HCT116 (cell line): ENCODE measurements around the gene IL1R2. TPM values are rescaled to one million over a fixed set of nuclear protein-coding genes. Genes with fewer than 3 reads are reported as not detected.

ENCODE experiments used
- ATAC-seq: fragments of 200-7000 bp; cut with Tn5 transposase; 2 replicates; pipeline ENCODE4 v1.9.1; 2020; ENCODE audit warnings: mild to moderate bottlenecking, moderate library complexity
- BruUV-seq: library from RNA; stranded (reverse); fragments of 400-500 nt; replicated peaks from 2 replicates; lab custom pipeline; 2021; lab: Mats Ljungman, UMichigan
- CTCF ChIA-PET: fragments of 300-600 bp; sonication (Branson Sonifier 250); formaldehyde crosslinking; loops from one replicate; lab custom pipeline; 2021; ENCODE audit warnings: antibody characterized with exemption; lab: Charles Lee
- POLR2A ChIA-PET: fragments of 300-600, 350-600 bp; sonication (Branson Sonifier 250); formaldehyde crosslinking; loops from one replicate; lab custom pipeline; 2021; ENCODE audit warnings: antibody characterized with exemption; lab: Charles Lee
- RAD21 ChIA-PET, 2 experiments: fragments of 300-600 bp; sonication (Branson Sonifier 250); formaldehyde crosslinking; loops; one replicate each; lab custom pipeline; 2023; ENCODE audit warnings: low total read pairs in 2 of 2; ENCODE audit not compliant: uncharacterized antibody in 2 of 2, unreplicated experiment in 2 of 2, low non-redundant PET in 1 of 2; lab: Charles Lee
- DNase-seq: peaks from one replicate; pipeline ENCODE4 v3.0.0-alpha.2; 2010; ENCODE audit warnings: low read depth, low spot score
- H2AFZ ChIP-seq: fragments of 200-600 bp; shearing (Covaris generic), sonication (generic); 2 replicates; pipeline ENCODE4 v1.6.1; 2017; ENCODE audit warnings: low read depth, mixed run types, mixed read lengths, antibody characterized with exemption, low read length; ENCODE audit not compliant: poor library complexity, severe bottlenecking
- H3K27ac ChIP-seq: 2 replicates; pipeline ENCODE4 v1.5.1; 2012; ENCODE audit warnings: low read depth, low read length
- H3K27me3 ChIP-seq: fragments of 200-600 bp; sonication (generic); 2 replicates; pipeline ENCODE4 v1.6.1; 2016; ENCODE audit warnings: mixed run types, low read length, mixed read lengths; ENCODE audit not compliant: insufficient read depth
- H3K36me3 ChIP-seq, 2 experiments: fragments of 200-500 bp in 1 of 2; fragments of 200-600 bp in 1 of 2; sonication (Bioruptor generic) in 1 of 2; sonication (generic) in 1 of 2; 2 replicates each; pipeline versions ENCODE4 v1.5.1 to v1.6.1; 2014 to 2016; ENCODE audit warnings: low read length in 2 of 2, inconsistent platforms in 1 of 2, mixed read lengths in 1 of 2, mixed run types in 1 of 2; ENCODE audit not compliant: insufficient read depth in 2 of 2, control insufficient read depth in 1 of 2
- H3K4me1 ChIP-seq, 2 experiments: fragments of 200-600 bp in 1 of 2; sonication (generic) in 1 of 2; 2 replicates each; pipeline versions ENCODE4 v1.5.1 to v1.6.1; 2012 to 2017; ENCODE audit warnings: low read length in 2 of 2, inconsistent platforms in 1 of 2, mild to moderate bottlenecking in 1 of 2, mixed read lengths in 1 of 2, mixed run types in 1 of 2, moderate library complexity in 1 of 2; ENCODE audit not compliant: insufficient read depth in 2 of 2, control insufficient read depth in 1 of 2
- H3K4me2 ChIP-seq: fragments of 200-600 bp; sonication (generic); 2 replicates; pipeline ENCODE4 v1.6.1; 2017; ENCODE audit warnings: mixed run types, low read length, mixed read lengths
- H3K4me3 ChIP-seq, 2 experiments: fragments of 200-600 bp in 1 of 2; sonication (generic) in 1 of 2; replicated peaks in 1 of 2; 2 replicates each; pipeline ENCODE4 v1.5.1; 2011 to 2016; ENCODE audit warnings: low read length in 2 of 2, control low read depth in 1 of 2, low read depth in 1 of 2, mild to moderate bottlenecking in 1 of 2, mixed read lengths in 1 of 2, mixed run types in 1 of 2
- H3K79me2 ChIP-seq: fragments of 200-600 bp; sonication (generic); 2 replicates; pipeline ENCODE4 v1.6.1; 2017; ENCODE audit warnings: mild to moderate bottlenecking, mixed run types, low read length, moderate library complexity, mixed read lengths; ENCODE audit not compliant: insufficient read depth
- H3K9ac ChIP-seq: fragments of 200-600 bp; sonication (generic); 2 replicates; pipeline ENCODE4 v1.6.1; 2016; ENCODE audit warnings: low read length, mixed read lengths
- H3K9me2 ChIP-seq: fragments of 200-600 bp; sonication (generic), shearing (Covaris generic); 2 replicates; pipeline ENCODE4 v1.6.1; 2017; ENCODE audit warnings: mixed run types, mild to moderate bottlenecking, moderate library complexity; ENCODE audit not compliant: insufficient read depth
- H3K9me3 ChIP-seq, 2 experiments: fragments of 200-500 bp in 1 of 2; fragments of 200-600 bp in 1 of 2; sonication (Bioruptor generic) in 1 of 2; sonication (generic) in 1 of 2; 2 replicates each; pipeline ENCODE4 v1.6.1; 2014 to 2017; ENCODE audit warnings: low read length in 2 of 2, mixed read lengths in 2 of 2, inconsistent platforms in 1 of 2, low read depth in 1 of 2, mild to moderate bottlenecking in 1 of 2, mixed run types in 1 of 2, moderate library complexity in 1 of 2; ENCODE audit not compliant: control insufficient read depth in 1 of 2, insufficient read depth in 1 of 2
- H4K20me1 ChIP-seq: fragments of 200-600 bp; sonication (generic), shearing (Covaris generic); 2 replicates; pipeline ENCODE4 v1.6.1; 2017; ENCODE audit warnings: mixed run types, mild to moderate bottlenecking, moderate library complexity; ENCODE audit not compliant: insufficient read depth
- ELF1 ChIP-seq: IDR thresholded peaks from 2 replicates; pipeline ENCODE4 v1.6.1; 2012; ENCODE audit warnings: low read depth, borderline replicate concordance
- SIN3A ChIP-seq: IDR thresholded peaks from 2 replicates; pipeline ENCODE4 v1.6.1; 2012; ENCODE audit warnings: low read depth
- TCF7L2 ChIP-seq: IDR thresholded peaks from 2 replicates; pipeline ENCODE4 v1.7.0; 2011; ENCODE audit warnings: borderline replicate concordance, inconsistent platforms; ENCODE audit not compliant: insufficient read depth, insufficient read length; ENCODE audit errors: extremely low read depth
- YY1 ChIP-seq: IDR thresholded peaks from 2 replicates; pipeline ENCODE4 v1.6.1; 2011; ENCODE audit warnings: low read length, low read depth, moderate library complexity, mild to moderate bottlenecking; ENCODE audit not compliant: insufficient replicate concordance; ENCODE audit errors: extremely low read depth
- ZFX ChIP-seq: fragments of 450-650 bp; IDR thresholded peaks from 2 replicates; pipeline ENCODE4 v1.6.1; 2017
- intact Hi-C: fragments of 100-400 bp; cut with micrococcal nuclease; formaldehyde crosslinking; loops from 2 replicates; pipeline ENCODE4 v1.10.0; 2022
- total RNA-seq: library from RNA; stranded (reverse); gene quantifications from one replicate; pipeline ENCODE4 v1.2.1, GENCODE V29; 2021; ENCODE audit not compliant: unreplicated experiment
- TF ChIP-seq, protein P1 (sequence below): IDR thresholded peaks from 2 replicates; pipeline ENCODE4 v1.6.1; 2012; ENCODE audit warnings: low read depth
- TF ChIP-seq, protein P2 (sequence below): IDR thresholded peaks from 2 replicates; pipeline ENCODE4 v1.6.1; 2012

IL1R2 gene
- total RNA-seq, 1 experiment from 2014 or later: 0.52 TPM

DNA sequence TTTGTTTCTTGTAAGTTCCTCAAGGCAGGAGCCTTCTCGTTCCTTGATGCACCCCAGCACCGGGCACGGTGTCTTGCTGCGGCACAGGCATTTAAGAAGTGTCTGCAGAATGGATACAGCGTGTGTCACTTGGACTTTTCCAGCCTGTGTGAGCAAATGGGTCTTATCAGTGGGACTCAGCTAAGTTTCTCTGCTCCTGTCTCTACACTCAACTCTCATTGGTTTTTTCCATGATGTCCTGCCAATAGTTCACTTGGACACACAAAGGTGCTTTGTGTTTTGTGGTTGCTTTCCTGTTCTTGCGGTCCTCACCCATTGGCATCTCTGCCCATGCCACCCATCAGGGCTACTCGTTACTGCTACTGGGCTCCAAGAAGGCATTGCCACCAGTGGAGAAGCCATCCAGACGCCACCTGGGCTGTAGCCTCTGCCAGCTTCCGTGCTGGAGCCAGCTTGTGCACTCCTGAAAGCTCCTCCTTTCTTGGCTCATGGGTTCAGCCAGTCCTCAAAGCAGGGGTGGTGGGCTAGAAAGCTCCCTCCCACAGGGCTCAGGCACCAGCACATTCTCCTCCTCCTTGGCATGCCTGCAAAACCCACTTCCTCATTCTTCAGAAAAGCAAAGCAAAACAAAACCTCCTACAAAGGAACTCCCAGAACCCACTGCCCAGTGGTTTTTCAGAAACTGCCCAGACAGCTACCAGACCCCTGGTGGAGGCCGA lies 41.4 kb downstream of the IL1R2 start:
- H3K4me3 ChIP-seq: no peak overlapping the region
- BruUV-seq: no TSS peak
- intact Hi-C loops: no loop called here
- H3K4me2 ChIP-seq: peak overlapping the region; percentile 2; the same call in 1 of the 2 replicates
- ChIA-PET POLR2A (no interaction called here), RAD21 (no interaction called here), CTCF (interaction anchor here (2.3 kb wide), 1 partner anchor 207 kb away, joined by 8 read pairs; no protein-coding TSS in a partner anchor)
- no peaks in the 10 kb centered on the region for H3K36me3 ChIP-seq
- H3K9me2 ChIP-seq: no peaks in the 10 kb centered on the region
- H3K9ac ChIP-seq: no peak overlapping the region
- no peaks in the 10 kb centered on the region for H3K9me3 ChIP-seq
- no peak overlapping the region for H2AFZ ChIP-seq
- peaks cover 9 to 11% of the 10 kb centered on the region in 2 experiments; a peak in 3 of 4 replicates for H3K4me1 ChIP-seq
- no peak for DNase-seq
- 0 out of 2 replicates have a peak, but pooled peaks have one; percentile 25 for ATAC-seq
- no peaks in the 10 kb centered on the region for H3K79me2 ChIP-seq
- no peak for TF ChIP-seq TCF7L2
- TF ChIP-seq, protein P1, sequence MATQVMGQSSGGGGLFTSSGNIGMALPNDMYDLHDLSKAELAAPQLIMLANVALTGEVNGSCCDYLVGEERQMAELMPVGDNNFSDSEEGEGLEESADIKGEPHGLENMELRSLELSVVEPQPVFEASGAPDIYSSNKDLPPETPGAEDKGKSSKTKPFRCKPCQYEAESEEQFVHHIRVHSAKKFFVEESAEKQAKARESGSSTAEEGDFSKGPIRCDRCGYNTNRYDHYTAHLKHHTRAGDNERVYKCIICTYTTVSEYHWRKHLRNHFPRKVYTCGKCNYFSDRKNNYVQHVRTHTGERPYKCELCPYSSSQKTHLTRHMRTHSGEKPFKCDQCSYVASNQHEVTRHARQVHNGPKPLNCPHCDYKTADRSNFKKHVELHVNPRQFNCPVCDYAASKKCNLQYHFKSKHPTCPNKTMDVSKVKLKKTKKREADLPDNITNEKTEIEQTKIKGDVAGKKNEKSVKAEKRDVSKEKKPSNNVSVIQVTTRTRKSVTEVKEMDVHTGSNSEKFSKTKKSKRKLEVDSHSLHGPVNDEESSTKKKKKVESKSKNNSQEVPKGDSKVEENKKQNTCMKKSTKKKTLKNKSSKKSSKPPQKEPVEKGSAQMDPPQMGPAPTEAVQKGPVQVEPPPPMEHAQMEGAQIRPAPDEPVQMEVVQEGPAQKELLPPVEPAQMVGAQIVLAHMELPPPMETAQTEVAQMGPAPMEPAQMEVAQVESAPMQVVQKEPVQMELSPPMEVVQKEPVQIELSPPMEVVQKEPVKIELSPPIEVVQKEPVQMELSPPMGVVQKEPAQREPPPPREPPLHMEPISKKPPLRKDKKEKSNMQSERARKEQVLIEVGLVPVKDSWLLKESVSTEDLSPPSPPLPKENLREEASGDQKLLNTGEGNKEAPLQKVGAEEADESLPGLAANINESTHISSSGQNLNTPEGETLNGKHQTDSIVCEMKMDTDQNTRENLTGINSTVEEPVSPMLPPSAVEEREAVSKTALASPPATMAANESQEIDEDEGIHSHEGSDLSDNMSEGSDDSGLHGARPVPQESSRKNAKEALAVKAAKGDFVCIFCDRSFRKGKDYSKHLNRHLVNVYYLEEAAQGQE: no peak
- TF ChIP-seq, protein P2, sequence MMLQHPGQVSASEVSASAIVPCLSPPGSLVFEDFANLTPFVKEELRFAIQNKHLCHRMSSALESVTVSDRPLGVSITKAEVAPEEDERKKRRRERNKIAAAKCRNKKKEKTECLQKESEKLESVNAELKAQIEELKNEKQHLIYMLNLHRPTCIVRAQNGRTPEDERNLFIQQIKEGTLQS: no peak
- TF ChIP-seq ELF1: peak; percentile 35; the same call in 1 of the 2 replicates
- no peak for TF ChIP-seq SIN3A
- no peak for TF ChIP-seq ZFX
- no peak for TF ChIP-seq YY1
- H4K20me1 ChIP-seq: no peaks in the 10 kb centered on the region
- no peak overlapping the region for H3K27ac ChIP-seq
- H3K27me3 ChIP-seq: no peaks in the 10 kb centered on the region
